GM23248 (cell line): Measurements from ENCODE around the gene STXBP6. TPM values are rescaled to one million over a fixed set of nuclear protein-coding genes. Genes with fewer than 3 reads are reported as not detected.
A peak's percentile ranks its signal among the peaks of the same experiment; 100 is the strongest.

Experiments
- DNase-seq: peaks from one replicate; pipeline ENCODE4 v3.0.0-alpha.2; 2015
- H2AFZ ChIP-seq: fragments of 200-600 bp; sonication (generic); 2 replicates; pipeline ENCODE4 v1.6.1; 2016; ENCODE audit warnings: antibody characterized with exemption
- H3F3A ChIP-seq: fragments of 200-600 bp; sonication (generic); 2 replicates; pipeline ENCODE4 v1.6.1; 2016; ENCODE audit warnings: mild to moderate bottlenecking, antibody characterized with exemption, mixed run types; ENCODE audit not compliant: insufficient read depth
- H3K27ac ChIP-seq: fragments of 200-600 bp; sonication (generic); 2 replicates; pipeline ENCODE4 v1.5.1; 2016; ENCODE audit warnings: mild to moderate bottlenecking
- H3K27me3 ChIP-seq: fragments of 200-600 bp; sonication (generic); replicated peaks from 2 replicates; pipeline ENCODE4 v1.6.1; 2016; ENCODE audit warnings: mild to moderate bottlenecking; ENCODE audit not compliant: insufficient read depth
- H3K36me3 ChIP-seq: fragments of 200-600 bp; sonication (generic); 2 replicates; pipeline ENCODE4 v1.6.1; 2016; ENCODE audit warnings: low read depth, mild to moderate bottlenecking
- H3K4me1 ChIP-seq: fragments of 200-600 bp; sonication (generic); 2 replicates; pipeline ENCODE4 v1.6.1; 2016; ENCODE audit warnings: mild to moderate bottlenecking; ENCODE audit not compliant: insufficient read depth
- H3K4me2 ChIP-seq: fragments of 200-600 bp; sonication (generic); one replicate; pipeline ENCODE4 v1.6.1; 2016; ENCODE audit warnings: mild to moderate bottlenecking; ENCODE audit not compliant: unreplicated experiment
- H3K4me3 ChIP-seq: fragments of 200-600 bp; sonication (generic); 2 replicates; pipeline ENCODE4 v1.5.1; 2016; ENCODE audit warnings: mild to moderate bottlenecking
- H3K79me2 ChIP-seq: fragments of 200-600 bp; sonication (generic); 2 replicates; pipeline ENCODE4 v1.6.1; 2016; ENCODE audit warnings: mild to moderate bottlenecking; ENCODE audit not compliant: insufficient read depth
- H3K9ac ChIP-seq: fragments of 200-600 bp; sonication (generic); 2 replicates; pipeline ENCODE4 v1.6.1; 2016; ENCODE audit warnings: mild to moderate bottlenecking
- H3K9me2 ChIP-seq: fragments of 200-600 bp; sonication (generic); 2 replicates; pipeline ENCODE4 v1.6.1; 2016; ENCODE audit warnings: mixed run types, mild to moderate bottlenecking, moderate library complexity; ENCODE audit not compliant: insufficient read depth
- H3K9me3 ChIP-seq: fragments of 200-600 bp; sonication (generic); one replicate; pipeline ENCODE4 v1.6.1; 2017; ENCODE audit warnings: low read depth
- H4K20me1 ChIP-seq: fragments of 200-600 bp; sonication (generic); 2 replicates; pipeline ENCODE4 v1.6.0; 2016; ENCODE audit not compliant: insufficient read depth
- EZH2 ChIP-seq: fragments of 200-600 bp; sonication (generic); IDR thresholded peaks from 2 replicates; pipeline ENCODE4 v1.6.1; 2018; ENCODE audit warnings: antibody characterized with exemption, mild to moderate bottlenecking; ENCODE audit not compliant: insufficient read depth, poor library complexity, severe bottlenecking
- EZH2phosphoT487 ChIP-seq: fragments of 200-600 bp; sonication (generic); IDR thresholded peaks from 2 replicates; pipeline ENCODE4 v1.6.1; 2018; ENCODE audit warnings: antibody characterized with exemption, moderate library complexity, mild to moderate bottlenecking, low read depth; ENCODE audit not compliant: insufficient read depth
- WGBS, 2 experiments: methylation state at CpG; one replicate each; pipeline ENCODE4 v1.1.6; 2015 to 2017; ENCODE audit warnings: low lambda C conversion rate in 2 of 2, low coverage in 1 of 2; ENCODE audit errors: missing lambda C conversion rate in 2 of 2; 5-methylcytosine and 5-hydroxymethylcytosine counted together
- in situ Hi-C: fragments of 300-500 bp; cut with MboI; formaldehyde crosslinking; loops from 2 replicates; pipeline ENCODE4 v1.15.0; 2020
- polyA plus RNA-seq: library from polyadenylated mRNA; unstranded; fragments of >200 nt; fragmentation: Nextera tagmentation; extraction: Ambion mirVana; gene quantifications from 2 replicates; pipeline ENCODE4 v1.2.1, GENCODE V29; 2016
- total RNA-seq: library from RNA; depleted of rRNA; stranded (reverse); fragments of >200 nt; shearing (Covaris generic); gene quantifications from 2 replicates; pipeline ENCODE4 v1.2.3, GENCODE V29; 2014

Gene STXBP6
- total and polyA plus RNA-seq, 2 experiments from 2014 or later: 13.9 to 19.6 TPM

DNA sequence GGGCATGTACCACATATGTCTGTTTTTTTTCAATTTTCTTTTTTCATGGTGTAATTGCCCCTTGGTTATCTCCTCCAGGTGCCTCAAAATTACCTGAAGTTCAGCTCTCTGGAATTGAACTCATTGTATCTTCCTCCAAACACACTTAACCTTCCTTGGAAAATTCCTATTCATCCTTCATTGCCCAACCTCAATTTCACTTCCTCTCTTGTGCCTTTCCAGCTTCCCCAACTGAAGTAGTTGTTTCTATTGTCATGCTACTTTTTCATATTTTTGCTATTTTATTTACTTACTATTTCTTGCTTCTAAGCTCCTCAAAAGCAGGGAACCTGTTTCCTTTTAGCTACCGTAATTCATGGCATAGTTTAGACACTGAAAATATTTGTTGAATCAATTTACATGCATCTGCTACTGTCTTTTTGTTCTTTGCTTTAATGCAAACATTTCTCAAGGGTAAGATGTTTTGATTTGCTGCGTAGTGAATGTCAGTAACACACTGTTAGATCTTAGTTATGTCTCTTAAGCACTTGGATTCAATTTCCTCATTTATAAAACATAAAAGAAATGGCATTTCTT lies 37.0 kb upstream of the STXBP6 start:
- Histone ChIP-seq H3F3A (peaks cover 10% of the 10 kb centered on the region; the same call in 1 of the 2 replicates), H3K9ac (no peak overlapping the region), H3K27me3 (no peaks in the 10 kb centered on the region), H3K4me1 (peaks cover 15% of the 10 kb centered on the region), H2AFZ (peak overlapping the region; percentile 26; the same call in 1 of the 2 replicates), H3K36me3 (no peaks in the 10 kb centered on the region), H3K4me3 (no peak overlapping the region), H3K79me2 (no peaks in the 10 kb centered on the region), H3K9me3 (no peaks in the 10 kb centered on the region), H3K9me2 (no peaks in the 10 kb centered on the region), H4K20me1 (no peaks in the 10 kb centered on the region), H3K27ac (no peak overlapping the region), H3K4me2 (no peak overlapping the region)
- 45 to 52% methylated on average over 2 of the region's 2 CpGs for WGBS, 2 experiments
- DNase-seq: no peak
- TF ChIP-seq EZH2phosphoT487 (no peak), EZH2 (no peak)
- in situ Hi-C loops: no loop called here

GRCh38 chr14:25086081-25086480 lies 36.1 kb upstream of the STXBP6 start:
- no peaks in the 10 kb centered on the region for H3K36me3 ChIP-seq
- TF ChIP-seq EZH2 (no peak), EZH2phosphoT487 (no peak)
- H3K9me2 ChIP-seq: no peaks in the 10 kb centered on the region
- WGBS, 2 experiments: 75 to 77% methylated on average over 6 of the region's 6 CpGs
- H3K27me3 ChIP-seq: no peaks in the 10 kb centered on the region
- H3K79me2 ChIP-seq: no peaks in the 10 kb centered on the region
- no peak overlapping the region for H2AFZ ChIP-seq
- H4K20me1 ChIP-seq: no peaks in the 10 kb centered on the region
- peaks cover 8% of the 10 kb centered on the region; the same call in 1 of the 2 replicates for H3F3A ChIP-seq
- no peak overlapping the region for H3K9ac ChIP-seq
- DNase-seq: no peak
- H3K9me3 ChIP-seq: no peaks in the 10 kb centered on the region
- no peak overlapping the region for H3K4me2 ChIP-seq
- peaks cover 7% of the 10 kb centered on the region for H3K4me1 ChIP-seq
- in situ Hi-C loops: no loop called here
- no peak overlapping the region for H3K4me3 ChIP-seq
- H3K27ac ChIP-seq: no peak overlapping the region

DNA sequence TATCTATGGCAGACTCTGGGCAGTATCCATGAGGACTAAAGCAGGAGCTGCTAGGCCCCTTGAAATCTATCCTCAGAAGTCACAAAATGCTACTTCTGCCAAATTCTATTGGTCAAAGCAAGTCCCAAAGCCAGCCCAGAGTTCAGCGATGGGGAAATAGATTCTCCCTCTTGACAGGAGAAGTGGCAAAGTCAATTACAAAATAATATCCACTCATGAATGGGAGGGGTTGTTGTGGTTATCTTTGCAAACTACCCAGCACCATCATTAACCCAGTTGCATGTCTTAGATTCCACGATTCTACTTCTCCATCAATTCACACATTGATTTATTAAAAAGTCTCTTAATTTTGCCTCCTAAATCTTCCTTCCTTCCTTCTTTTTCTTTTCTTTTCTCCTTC lies 30.7 kb upstream of the STXBP6 start:
- in situ Hi-C loops: no loop called here
- H3K27me3 ChIP-seq: no peaks in the 10 kb centered on the region
- no peaks in the 10 kb centered on the region for H3K9me3 ChIP-seq
- no peak overlapping the region for H3K4me3 ChIP-seq
- no peaks in the 10 kb centered on the region for H3K79me2 ChIP-seq
- no peak for DNase-seq
- H3K9me2 ChIP-seq: no peaks in the 10 kb centered on the region
- H3K4me1 ChIP-seq: no peaks in the 10 kb centered on the region
- WGBS, 2 experiments: 49 to 61% methylated on average over 2 of the region's 2 CpGs
- no peaks in the 10 kb centered on the region for H3K36me3 ChIP-seq
- H2AFZ ChIP-seq: no peak overlapping the region
- H4K20me1 ChIP-seq: no peaks in the 10 kb centered on the region
- no peak overlapping the region for H3K4me2 ChIP-seq
- H3K27ac ChIP-seq: no peak overlapping the region
- TF ChIP-seq EZH2 (no peak), EZH2phosphoT487 (no peak)
- H3F3A ChIP-seq: no peaks in the 10 kb centered on the region
- H3K9ac ChIP-seq: no peak overlapping the region

- no peak overlapping the region for H2AFZ ChIP-seq
- no peaks in the 10 kb centered on the region for H3K27me3 ChIP-seq
- no peak overlapping the region for H3K27ac ChIP-seq
- H3K36me3 ChIP-seq: no peaks in the 10 kb centered on the region
- in situ Hi-C loops: no loop called here
- no peak for DNase-seq
- no peaks in the 10 kb centered on the region for H3K9me2 ChIP-seq
- no peaks in the 10 kb centered on the region for H3K79me2 ChIP-seq
- H3K4me2 ChIP-seq: no peak overlapping the region
- no peaks in the 10 kb centered on the region for H3K9me3 ChIP-seq
- no peak overlapping the region for H3K4me3 ChIP-seq
- no peaks in the 10 kb centered on the region for H4K20me1 ChIP-seq
- TF ChIP-seq EZH2phosphoT487 (no peak), EZH2 (no peak)
- H3F3A ChIP-seq: no peaks in the 10 kb centered on the region
- WGBS, 2 experiments: 76 to 84% methylated on average over 1 of the region's 1 CpG
- no peak overlapping the region for H3K9ac ChIP-seq
- no peaks in the 10 kb centered on the region for H3K4me1 ChIP-seq
Measured at GRCh38 chr14:25079311-25079710, 29.4 kb upstream of the STXBP6 start.
